Gastrocnemius medialis (tissue), 4 donors: ENCODE data around the gene STX3. TPM values are rescaled to one million over a fixed set of nuclear protein-coding genes. Genes with fewer than 3 reads are reported as not detected.
"Not testable (repeated sequence)": the region's sequence is repeated elsewhere in the genome, so short reads cannot be mapped to it uniquely, and the experiment has no call there.

Source experiments
- ATAC-seq, 2 donors: fragments of 150-250 bp; one replicate each; pipeline ENCODE4 v1.9.1; 2016
- DNase-seq, 2 donors: peaks; one replicate each; pipeline ENCODE4 v3.0.0-alpha.2; 2019
- H3K27ac ChIP-seq, 4 donors: fragments of 200-600 bp; sonication (generic); 1 replicate in 1 of 4; 2 replicates in 3 of 4; pipeline ENCODE4 v1.5.1; 2016 to 2018; ENCODE audit warnings: mild to moderate bottlenecking in 2 of 4, moderate library complexity in 1 of 4
- H3K27me3 ChIP-seq, 3 donors: fragments of 200-600 bp; sonication (generic) in 2 of 3; 1 replicate in 1 of 3; 2 replicates in 2 of 3; pipeline versions ENCODE4 v1.5.1 to v1.6.0; 2016 to 2019; ENCODE audit warnings: mild to moderate bottlenecking in 1 of 3, moderate library complexity in 1 of 3
- H3K36me3 ChIP-seq, 2 donors: fragments of 200-600 bp; sonication (generic) in 1 of 2; one replicate each; pipeline ENCODE4 v1.5.1; 2017 to 2018
- H3K4me1 ChIP-seq, 2 donors: fragments of 200-600 bp; sonication (generic) in 1 of 2; one replicate each; pipeline ENCODE4 v1.5.1; 2016 to 2017; ENCODE audit warnings: mild to moderate bottlenecking in 2 of 2
- H3K4me3 ChIP-seq, 4 donors: fragments of 200-600 bp; sonication (generic) in 3 of 4; 1 replicate in 1 of 4; 2 replicates in 3 of 4; pipeline ENCODE4 v1.5.1; 2016 to 2019; ENCODE audit warnings: mild to moderate bottlenecking in 2 of 4
- H3K9me3 ChIP-seq, 3 donors: fragments of 200-600 bp; sonication (generic) in 2 of 3; 1 replicate in 1 of 3; 2 replicates in 2 of 3; pipeline ENCODE4 v1.5.1; 2016 to 2019
- CTCF ChIP-seq, 5 experiments: fragments of 450-650 bp in 3 of 5; fragments of 200-600 bp in 2 of 5; sonication (generic) in 2 of 5; IDR thresholded peaks in 4 of 5; conservative IDR thresholded peaks in 1 of 5; 1 replicate in 4 of 5; 2 replicates in 1 of 5; pipeline ENCODE4 v1.5.1; 2016 to 2019; ENCODE audit warnings: antibody characterized with exemption in 5 of 5, mild to moderate bottlenecking in 3 of 5, moderate library complexity in 3 of 5
- POLR2A ChIP-seq, 2 donors: fragments of 450-650 bp; IDR thresholded peaks; one replicate each; pipeline ENCODE4 v1.6.1; 2017; ENCODE audit warnings: antibody characterized with exemption in 2 of 2, mild to moderate bottlenecking in 2 of 2, moderate library complexity in 2 of 2
- in situ Hi-C, 4 donors: fragments of 200-750 bp; cut with MboI; loops; one replicate each; pipeline versions ENCODE4 v1.15.0 to v1.8.0; 2017; ENCODE audit warnings: low sequenced_read_pairs in 4 of 4
- intact Hi-C: fragments of 100-400 bp; cut with DNase I; formaldehyde crosslinking; loops from one replicate; pipeline ENCODE4 v1.15.1; 2023; ENCODE audit warnings: low total_unique reads
- total RNA-seq, 4 donors: library from RNA; depleted of rRNA; stranded (reverse); fragments of >200 nt; gene quantifications; one replicate each; pipeline versions ENCODE4 v1.1.0 to v1.2.3, GENCODE V29; 2016

Gene STX3
- total RNA-seq, 4 donors from 2014 or later, result 8.3 to 23.4 (median 15.8) TPM

GRCh38 chr11:59846556-59846955 lies 91.4 kb downstream of the STX3 start:
- Histone ChIP-seq H3K4me1 (no peaks in the 10 kb centered on the region), H3K27me3 (no peaks in the 10 kb centered on the region), H3K27ac (no peak overlapping the region), H3K9me3 (no peaks in the 10 kb centered on the region), H3K4me3 (no peak overlapping the region), H3K36me3 (no peaks in the 10 kb centered on the region)
- DNase-seq (no peak), ATAC-seq (no peak)
- in situ Hi-C loops (no loop called here), intact Hi-C loops (no loop called here)
- no peak for TF ChIP-seq POLR2A (IDR thresholded peaks at IDR 0.05)
- no peak for TF ChIP-seq CTCF (IDR thresholded peaks at IDR 0.05 in 4 of 5, conservative IDR thresholded peaks at IDR 0.05 in 1 of 5)

- ATAC-seq, result no peak
- TF ChIP-seq CTCF (IDR thresholded peaks at IDR 0.05 in 4 of 5, conservative IDR thresholded peaks at IDR 0.05 in 1 of 5), result no peak
- in situ Hi-C loops (no loop called here), intact Hi-C loops (no loop called here)
- H3K4me1 ChIP-seq, result no peaks in the 10 kb centered on the region
- H3K36me3 ChIP-seq, result no peaks in the 10 kb centered on the region
- no peak overlapping the region for H3K4me3 ChIP-seq
- H3K27ac ChIP-seq, result no peak overlapping the region
- no peaks in the 10 kb centered on the region for H3K27me3 ChIP-seq
- H3K9me3 ChIP-seq, result no peaks in the 10 kb centered on the region
- no peak for DNase-seq
Observed at GRCh38 chr11:59847626-59848025, 92.5 kb downstream of the STX3 start.

GRCh38 chr11:59848439-59848838 lies 93.3 kb downstream of the STX3 start:
- H3K4me1 ChIP-seq, ATAC-seq, H3K36me3 ChIP-seq, intact Hi-C loops, H3K27ac ChIP-seq, H3K9me3 ChIP-seq, H3K27me3 ChIP-seq, in situ Hi-C loops, DNase-seq, H3K4me3 ChIP-seq: not testable (repeated sequence)

- Histone ChIP-seq H3K9me3 (no peaks in the 10 kb centered on the region), H3K36me3 (no peaks in the 10 kb centered on the region), H3K4me1 (no peaks in the 10 kb centered on the region), H3K27me3 (no peaks in the 10 kb centered on the region), H3K4me3 (no peak overlapping the region), H3K27ac (no peak overlapping the region)
- DNase-seq (no peak), ATAC-seq (no peak)
- TF ChIP-seq CTCF (IDR thresholded peaks at IDR 0.05 in 4 of 5, conservative IDR thresholded peaks at IDR 0.05 in 1 of 5) (no peak), POLR2A (IDR thresholded peaks at IDR 0.05) (no peak)
- intact Hi-C loops, result no loop called here
- in situ Hi-C loops, result no loop called here
Observed at GRCh38 chr11:59849129-59849528, 94.0 kb downstream of the STX3 start.

GRCh38 chr11:59849551-59849950 lies 94.4 kb downstream of the STX3 start:
- H3K36me3 ChIP-seq, H3K9me3 ChIP-seq, H3K27ac ChIP-seq, intact Hi-C loops, DNase-seq, in situ Hi-C loops, H3K27me3 ChIP-seq, H3K4me1 ChIP-seq, ATAC-seq, H3K4me3 ChIP-seq: not testable (repeated sequence)

GRCh38 chr11:59851416-59851815 lies 96.2 kb downstream of the STX3 start:
- ATAC-seq, H3K9me3 ChIP-seq, H3K4me3 ChIP-seq, intact Hi-C loops, in situ Hi-C loops, H3K27me3 ChIP-seq, H3K4me1 ChIP-seq, DNase-seq, H3K27ac ChIP-seq, H3K36me3 ChIP-seq: not testable (repeated sequence)
